Keratinocyte (primary cell): Measurements from ENCODE around the gene ALG1L2.
"Not testable (repeated sequence)": the region's sequence is repeated elsewhere in the genome, so short reads cannot be mapped to it uniquely, and the experiment has no call there.

Experiments used
- EZH2 ChIP-seq: IDR thresholded peaks from one replicate; pipeline ENCODE4 v1.6.1; 2012; ENCODE audit warnings: inconsistent platforms, mild to moderate bottlenecking, low read length, moderate library complexity
- TF ChIP-seq, protein P1 (sequence below), 3 experiments: IDR thresholded peaks in 1 of 3; conservative IDR thresholded peaks in 1 of 3; optimal IDR thresholded peaks in 1 of 3; 2 replicates in 2 of 3; 3 replicates in 1 of 3; pipeline versions ENCODE3 to v1.5.1; 2011; ENCODE audit warnings: low read length in 3 of 3, mild to moderate bottlenecking in 3 of 3, moderate library complexity in 2 of 3, control low read depth in 1 of 3, inconsistent platforms in 1 of 3; ENCODE audit not compliant: insufficient read depth in 2 of 3; ENCODE audit errors: extremely low read depth in 1 of 3

- TF ChIP-seq, protein P1, sequence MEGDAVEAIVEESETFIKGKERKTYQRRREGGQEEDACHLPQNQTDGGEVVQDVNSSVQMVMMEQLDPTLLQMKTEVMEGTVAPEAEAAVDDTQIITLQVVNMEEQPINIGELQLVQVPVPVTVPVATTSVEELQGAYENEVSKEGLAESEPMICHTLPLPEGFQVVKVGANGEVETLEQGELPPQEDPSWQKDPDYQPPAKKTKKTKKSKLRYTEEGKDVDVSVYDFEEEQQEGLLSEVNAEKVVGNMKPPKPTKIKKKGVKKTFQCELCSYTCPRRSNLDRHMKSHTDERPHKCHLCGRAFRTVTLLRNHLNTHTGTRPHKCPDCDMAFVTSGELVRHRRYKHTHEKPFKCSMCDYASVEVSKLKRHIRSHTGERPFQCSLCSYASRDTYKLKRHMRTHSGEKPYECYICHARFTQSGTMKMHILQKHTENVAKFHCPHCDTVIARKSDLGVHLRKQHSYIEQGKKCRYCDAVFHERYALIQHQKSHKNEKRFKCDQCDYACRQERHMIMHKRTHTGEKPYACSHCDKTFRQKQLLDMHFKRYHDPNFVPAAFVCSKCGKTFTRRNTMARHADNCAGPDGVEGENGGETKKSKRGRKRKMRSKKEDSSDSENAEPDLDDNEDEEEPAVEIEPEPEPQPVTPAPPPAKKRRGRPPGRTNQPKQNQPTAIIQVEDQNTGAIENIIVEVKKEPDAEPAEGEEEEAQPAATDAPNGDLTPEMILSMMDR (optimal IDR thresholded peaks at IDR 0.05 in 1 of 3, IDR thresholded peaks at IDR 0.05 in 1 of 3, conservative IDR thresholded peaks at IDR 0.05 in 1 of 3; ENCODE audit: extremely low read depth in 1 of 3, insufficient read depth in 2 of 3, low read length in 3 of 3): not testable (repeated sequence)
- not testable (repeated sequence) for TF ChIP-seq EZH2
Measured at GRCh38 chr3:130137685-130138084, 56.1 kb downstream of the ALG1L2 start.
